H1 (cell line): ENCODE results near the gene NOTUM. TPM values are rescaled to one million over a fixed set of nuclear protein-coding genes. Genes with fewer than 3 reads are reported as not detected.

Experiments used
- CTCF ChIA-PET: fragments of 300-600 bp; sonication (Branson Sonifier 250); formaldehyde crosslinking; loops from one replicate; lab custom pipeline; 2021; ENCODE audit not compliant: partially characterized antibody; lab: Charles Lee
- POLR2A ChIA-PET: fragments of 300-600 bp; sonication (Branson Sonifier 250); formaldehyde crosslinking; loops from one replicate; lab custom pipeline; 2021; ENCODE audit warnings: inconsistent platforms; ENCODE audit not compliant: partially characterized antibody; lab: Charles Lee
- DNase-seq, 2 experiments: peaks; one replicate each; pipeline versions ENCODE4 v3.0.0 to v3.0.0-alpha.2; 2010 to 2022; ENCODE audit warnings: low spot score in 2 of 2, low read depth in 1 of 2, mixed read lengths in 1 of 2
- FAIRE-seq: peaks from 2 replicates; lab custom pipeline; 2011; peaks lifted over from hg19 to GRCh38; lab: Jason Lieb, UNC
- H2AFZ ChIP-seq: 2 replicates; pipeline ENCODE4 v1.8.1; 2012; ENCODE audit warnings: low read length, inconsistent platforms
- H2AK5ac ChIP-seq: 2 replicates; pipeline ENCODE4 v1.6.1; 2013; ENCODE audit warnings: low read depth, low read length
- H2BK120ac ChIP-seq: replicated peaks from 2 replicates; pipeline ENCODE3; 2013; ENCODE audit warnings: low read depth, low read length, inconsistent platforms
- H2BK12ac ChIP-seq: 2 replicates; pipeline ENCODE4 v1.6.1; 2013; ENCODE audit warnings: low read depth, low read length
- H2BK15ac ChIP-seq: 2 replicates; pipeline ENCODE4 v1.6.1; 2013; ENCODE audit warnings: low read length
- H2BK20ac ChIP-seq: 2 replicates; pipeline ENCODE4 v1.6.1; 2013; ENCODE audit warnings: low read length
- H2BK5ac ChIP-seq: 2 replicates; pipeline ENCODE4 v1.6.1; 2013; ENCODE audit warnings: low read depth, low read length
- H3K14ac ChIP-seq: 2 replicates; pipeline ENCODE4 v1.6.1; 2013; ENCODE audit warnings: inconsistent platforms; ENCODE audit not compliant: insufficient read length
- H3K18ac ChIP-seq: 2 replicates; pipeline ENCODE4 v1.6.1; 2013; ENCODE audit warnings: low read length; ENCODE audit errors: extremely low read depth
- H3K23ac ChIP-seq: 2 replicates; pipeline ENCODE4 v1.6.1; 2013; ENCODE audit warnings: inconsistent platforms; ENCODE audit not compliant: insufficient read length
- H3K23me2 ChIP-seq: 2 replicates; pipeline ENCODE4 v1.6.1; 2013; ENCODE audit warnings: low read depth, low read length
- H3K27ac ChIP-seq: 2 replicates; pipeline ENCODE4 v1.6.1; 2011; ENCODE audit warnings: low read depth, low read length, inconsistent platforms
- H3K27me3 ChIP-seq, 4 experiments: replicated peaks in 1 of 4; 1 replicate in 1 of 4; 2 replicates in 3 of 4; pipeline versions ENCODE4 v1.6.1 to v1.8.1; 2011 to 2013; ENCODE audit warnings: low read length in 3 of 4, mild to moderate bottlenecking in 3 of 4, inconsistent platforms in 2 of 4, mixed read lengths in 2 of 4, moderate library complexity in 1 of 4; ENCODE audit not compliant: control insufficient read depth in 3 of 4, insufficient read depth in 3 of 4; ENCODE audit errors: extremely low read depth in 1 of 4
- H3K36me3 ChIP-seq, 4 experiments: 2 replicates each; pipeline versions ENCODE4 v1.6.1 to v1.8.1; 2011 to 2013; ENCODE audit warnings: mild to moderate bottlenecking in 4 of 4, low read length in 3 of 4, moderate library complexity in 2 of 4, control low read depth in 1 of 4, inconsistent platforms in 1 of 4; ENCODE audit not compliant: insufficient read depth in 4 of 4, control insufficient read depth in 2 of 4
- H3K4ac ChIP-seq: replicated peaks from 2 replicates; pipeline ENCODE3; 2013; ENCODE audit warnings: low read length, low read depth, mixed read lengths, inconsistent platforms; ENCODE audit not compliant: insufficient read length
- H3K4me1 ChIP-seq, 4 experiments: replicated peaks in 1 of 4; 1 replicate in 1 of 4; 2 replicates in 3 of 4; pipeline versions ENCODE4 v1.6.1 to v1.8.1; 2011 to 2013; ENCODE audit warnings: low read length in 3 of 4, inconsistent platforms in 2 of 4, mixed read lengths in 1 of 4; ENCODE audit not compliant: insufficient read depth in 4 of 4, control insufficient read depth in 3 of 4
- H3K4me2 ChIP-seq, 2 experiments: 2 replicates each; pipeline versions ENCODE4 v1.6.1 to v1.8.1; 2011 to 2013; ENCODE audit warnings: low read depth in 2 of 2, low read length in 2 of 2, control low read depth in 1 of 2, inconsistent platforms in 1 of 2, mild to moderate bottlenecking in 1 of 2; ENCODE audit not compliant: insufficient read depth in 1 of 2
- H3K4me3 ChIP-seq, 4 experiments: fragments of 200-600, 300-600 bp in 1 of 4; sonication (generic), shearing (Covaris generic), sonication (Bioruptor Twin) in 1 of 4; 2 replicates each; pipeline versions ENCODE4 v1.5.1 to v1.8.1; 2011 to 2016; ENCODE audit warnings: low read length in 4 of 4, low read depth in 3 of 4, control low read depth in 2 of 4, inconsistent platforms in 2 of 4, mild to moderate bottlenecking in 2 of 4, mixed read lengths in 1 of 4, moderate library complexity in 1 of 4; ENCODE audit not compliant: insufficient read depth in 2 of 4; ENCODE audit errors: extremely low read depth in 1 of 4
- H3K56ac ChIP-seq: replicated peaks from 2 replicates; pipeline ENCODE3; 2013; ENCODE audit warnings: low read depth, mild to moderate bottlenecking, mixed read lengths, low read length, inconsistent platforms; ENCODE audit not compliant: insufficient read length
- H3K79me1 ChIP-seq: 2 replicates; pipeline ENCODE4 v1.6.1; 2013; ENCODE audit warnings: low read depth, low read length, control low read depth
- H3K79me2 ChIP-seq, 2 experiments: 2 replicates each; pipeline versions ENCODE4 v1.6.1 to v1.8.1; 2012 to 2013; ENCODE audit warnings: low read length in 2 of 2, mild to moderate bottlenecking in 2 of 2, inconsistent platforms in 1 of 2; ENCODE audit not compliant: insufficient read depth in 2 of 2, control insufficient read depth in 1 of 2
- H3K9ac ChIP-seq, 4 experiments: replicated peaks in 1 of 4; 1 replicate in 1 of 4; 2 replicates in 3 of 4; pipeline versions ENCODE4 v1.6.1 to v1.8.1; 2011 to 2013; ENCODE audit warnings: low read depth in 3 of 4, low read length in 3 of 4, control low read depth in 2 of 4, mild to moderate bottlenecking in 2 of 4, moderate library complexity in 2 of 4, inconsistent platforms in 1 of 4; ENCODE audit errors: extremely low read depth in 1 of 4
- H3K9me3 ChIP-seq, 2 experiments: 2 replicates each; pipeline versions ENCODE4 v1.6.1 to v1.8.1; 2012 to 2013; ENCODE audit warnings: mild to moderate bottlenecking in 2 of 2, moderate library complexity in 2 of 2, control low read depth in 1 of 2, inconsistent platforms in 1 of 2, low read depth in 1 of 2, low read length in 1 of 2, mixed read lengths in 1 of 2; ENCODE audit not compliant: insufficient read depth in 2 of 2
- H4K20me1 ChIP-seq, 2 experiments: replicated peaks in 1 of 2; 2 replicates each; pipeline versions ENCODE3 to v1.8.1; 2011 to 2013; ENCODE audit warnings: inconsistent platforms in 2 of 2, low read length in 2 of 2, mild to moderate bottlenecking in 1 of 2; ENCODE audit not compliant: insufficient read depth in 2 of 2, control insufficient read depth in 1 of 2
- H4K5ac ChIP-seq: 2 replicates; pipeline ENCODE4 v1.6.1; 2013; ENCODE audit warnings: low read length, low read depth, mixed read lengths, inconsistent platforms; ENCODE audit not compliant: insufficient read length
- H4K8ac ChIP-seq: 2 replicates; pipeline ENCODE4 v1.8.0; 2013; ENCODE audit warnings: mild to moderate bottlenecking, moderate library complexity, low read length, inconsistent platforms; ENCODE audit not compliant: insufficient read depth; ENCODE audit errors: extremely low read depth
- H4K91ac ChIP-seq: replicated peaks from 2 replicates; pipeline ENCODE3; 2013; ENCODE audit warnings: low read length, mixed read lengths, inconsistent platforms; ENCODE audit not compliant: insufficient read length
- JUND ChIP-seq: IDR thresholded peaks from 2 replicates; pipeline ENCODE4 v1.6.1; 2011; ENCODE audit warnings: mild to moderate bottlenecking, improper control_type of control experiment, low read length
- SIX5 ChIP-seq: IDR thresholded peaks from 2 replicates; pipeline ENCODE4 v1.6.1; 2011; ENCODE audit warnings: mild to moderate bottlenecking, low read depth, low read length
- WGBS, 2 experiments: shearing (Covaris generic) in 1 of 2; methylation state at CpG; one replicate each; pipeline versions ENCODE4 v1.1.6 to v1.1.7; 2013 to 2015; ENCODE audit warnings: low lambda C conversion rate in 2 of 2, mixed read lengths in 2 of 2, inconsistent platforms in 1 of 2, low coverage in 1 of 2, missing lambda C conversion rate in 1 of 2; ENCODE audit not compliant: insufficient replicate concordance in 2 of 2, insufficient coverage in 1 of 2, insufficient read length in 1 of 2; ENCODE audit errors: extremely low coverage in 1 of 2, missing lambda C conversion rate in 1 of 2; 5-methylcytosine and 5-hydroxymethylcytosine counted together
- polyA plus RNA-seq, 7 experiments: library from polyadenylated mRNA; depleted of rRNA in 3 of 7; stranded (reverse) in 5 of 7; unstranded in 2 of 7; fragments of >200 nt in 5 of 7; fragments of 200-250 nt in 2 of 7; gene quantifications; 1 replicate in 5 of 7; 2 replicates in 1 of 7; 4 replicates in 1 of 7; pipeline versions ENCODE4 v1.2.1 to v1.2.3, GENCODE V29; 2011 to 2013; ENCODE audit warnings: missing spikeins in 2 of 7, mixed read lengths in 2 of 7
- total RNA-seq: library from RNA; stranded (reverse); fragmentation: NEBNext Ultra II Directional; extraction: Animal tissue kit (Norgen Biotek cat#: 25700); gene quantifications from 2 replicates; pipeline ENCODE4 v1.2.1, GENCODE V29; 2021

The NOTUM gene
- total and polyA plus RNA-seq, 2 of the 8 experiments (the other 6 are each of a cell fraction or from before 2014, with no cell fraction given), result 0.45 to 0.76 TPM

GRCh38 chr17:82006468-82007227 is 45.7 kb upstream of the NOTUM start:
- no peak overlapping the region for H4K8ac ChIP-seq
- peaks cover 3 to 4% of the 10 kb centered on the region in 2 experiments for H4K20me1 ChIP-seq
- H3K14ac ChIP-seq, result no peak overlapping the region
- no peak overlapping the region for H2AFZ ChIP-seq
- no peak overlapping the region for H3K4me3 ChIP-seq
- no peak for TF ChIP-seq JUND
- TF ChIP-seq SIX5, result no peak
- no peaks in the 10 kb centered on the region for H3K27me3 ChIP-seq
- H3K36me3 ChIP-seq, result no peaks in the 10 kb centered on the region; a peak in 1 of 8 replicates
- 0 out of 2 replicates have a peak overlapping the region, but pooled peaks have one; percentile 60 for H2BK5ac ChIP-seq
- H3K23me2 ChIP-seq, result 0 out of 2 replicates have a peak, but pooled peaks cover 1% of the 10 kb centered on the region
- ChIA-PET CTCF (interaction anchor here (0.7 kb wide), 1 partner anchor 47 kb away, joined by 3 read pairs; no protein-coding TSS in a partner anchor), POLR2A (interaction anchor here (1.2 kb wide), 1 partner anchor 47 kb away, joined by 3 read pairs; no protein-coding TSS in a partner anchor)
- no peak overlapping the region for H3K9ac ChIP-seq
- 88% methylated on average over 23 of the region's 24 CpGs; no CpG with 5 or more reads in 1 of the 2 experiments for WGBS, 2 experiments
- H2AK5ac ChIP-seq, result no peak overlapping the region
- H2BK120ac ChIP-seq, result no peak overlapping the region
- no peak overlapping the region for H3K27ac ChIP-seq
- H3K9me3 ChIP-seq, result no peaks in the 10 kb centered on the region
- H2BK12ac ChIP-seq, result no peak overlapping the region
- no peak overlapping the region for H3K18ac ChIP-seq
- H3K79me1 ChIP-seq, result peaks cover 3% of the 10 kb centered on the region
- H3K4me2 ChIP-seq, result no peak overlapping the region
- H2BK15ac ChIP-seq, result no peak overlapping the region
- H3K23ac ChIP-seq, result no peak overlapping the region
- H4K91ac ChIP-seq, result no peak overlapping the region
- no peak overlapping the region for H2BK20ac ChIP-seq
- H3K56ac ChIP-seq, result no peak overlapping the region
- no peaks in the 10 kb centered on the region for H3K79me2 ChIP-seq
- peaks cover 0 to 1% (median 0%) of the 10 kb centered on the region in 4 experiments; a peak in 1 of 7 replicates for H3K4me1 ChIP-seq
- FAIRE-seq (no peak), DNase-seq (no peak)
- no peak overlapping the region for H3K4ac ChIP-seq
- H4K5ac ChIP-seq, result no peak overlapping the region
